Suppressor macrophage treated with lipopolysaccharide for 1 hour (primary cell): ENCODE measurements around the gene NADSYN1.
"Not testable (repeated sequence)": the region's sequence is repeated elsewhere in the genome, so short reads cannot be mapped to it uniquely, and the experiment has no call there.

Experiments
- DNase-seq, 3 donors: peaks; one replicate each; pipeline ENCODE4 v3.0.0-alpha.2; 2020 to 2022

Gene NADSYN1

DNA sequence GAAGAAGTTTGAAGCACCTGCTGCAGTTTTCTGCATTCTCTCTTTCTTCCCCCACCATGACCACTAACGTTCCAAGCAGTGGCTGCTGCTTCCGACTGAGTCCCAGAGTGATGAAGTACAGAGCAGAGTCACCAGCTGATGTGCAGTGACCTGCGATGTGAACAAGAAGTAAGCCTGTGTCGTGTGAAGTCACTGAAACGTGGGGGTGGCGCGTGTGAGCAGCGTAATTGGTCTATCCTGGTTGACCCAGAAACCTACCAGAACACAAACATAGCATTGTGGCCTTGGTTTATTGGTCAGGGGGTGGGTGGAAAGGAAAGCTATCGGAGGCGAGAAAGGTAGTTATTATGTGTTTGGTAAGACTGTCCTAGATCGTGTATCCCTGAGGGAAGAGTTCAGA lies 77.6 kb downstream of the NADSYN1 start:
- no peak for DNase-seq

DNA sequence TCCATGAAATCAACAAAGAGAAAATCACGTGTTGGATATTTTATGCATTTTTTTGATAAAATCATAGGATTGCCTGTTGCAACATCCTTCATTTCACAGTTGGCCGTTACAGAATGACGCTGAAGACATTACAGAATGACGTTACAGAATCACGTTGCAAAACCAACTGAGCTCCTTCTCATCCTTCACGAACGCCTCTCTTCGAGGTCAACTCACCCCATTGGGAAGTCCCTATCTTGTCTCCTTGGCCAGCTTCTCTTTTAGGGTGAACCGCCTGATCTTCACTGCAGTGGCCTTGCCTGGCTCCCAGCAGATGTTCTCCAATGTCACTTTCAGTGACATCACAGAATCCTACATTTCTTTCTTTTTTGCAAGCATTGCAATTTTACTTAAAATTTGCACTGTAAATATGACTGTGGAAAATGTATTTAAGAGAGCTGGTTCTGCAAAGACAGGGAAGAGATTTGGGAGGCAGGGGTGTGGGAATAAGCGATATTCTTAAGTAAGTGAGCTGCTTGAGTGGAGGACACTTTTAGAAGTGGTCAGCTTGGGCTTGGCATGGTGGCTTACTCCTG lies 79.1 kb downstream of the NADSYN1 start:
- DNase-seq = peak; percentile 46 to 93 (median 74)

DNA sequence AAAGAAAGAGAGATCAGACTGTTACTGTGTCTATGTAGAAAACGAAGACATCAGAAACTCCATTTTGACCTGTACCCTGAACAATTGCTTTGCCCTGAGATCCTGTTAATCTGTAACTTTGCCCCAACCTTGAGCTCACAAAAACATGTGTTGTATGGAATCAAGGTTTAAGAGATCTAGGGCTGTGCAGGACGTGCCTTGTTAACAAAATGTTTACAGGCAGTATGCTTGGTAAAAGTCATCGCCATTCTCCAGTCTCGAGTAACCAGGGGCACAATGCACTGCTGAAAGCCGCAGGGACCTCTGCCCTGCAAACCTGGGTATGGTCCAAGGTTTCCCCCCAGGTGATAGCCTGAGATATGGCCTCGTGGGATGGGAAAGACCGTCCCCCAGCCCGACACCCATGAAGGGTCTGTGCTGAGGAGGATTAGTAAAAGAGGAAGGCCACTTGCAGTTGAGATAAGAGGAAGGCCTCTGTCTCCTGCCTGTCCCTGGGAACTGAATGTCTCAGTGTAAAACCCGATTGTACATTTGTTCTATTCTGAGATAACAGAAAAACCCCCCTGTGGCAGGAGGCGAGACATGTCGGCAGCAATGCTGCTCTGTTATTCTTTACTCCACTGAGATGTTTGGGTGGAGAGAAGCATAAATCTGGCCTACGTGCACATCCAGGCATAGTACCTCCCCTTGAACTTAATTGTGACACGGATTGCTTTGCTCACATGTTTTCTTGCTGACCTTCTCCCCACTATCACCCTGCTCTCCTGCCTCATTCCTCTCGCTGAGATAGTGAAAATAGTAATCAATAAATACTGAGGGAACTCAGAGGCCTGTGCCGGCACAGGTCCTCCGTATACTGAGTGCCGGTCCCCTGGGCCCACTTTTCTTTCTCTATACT lies 82.0 kb downstream of the NADSYN1 start:
- DNase-seq = not testable (repeated sequence)

DNA sequence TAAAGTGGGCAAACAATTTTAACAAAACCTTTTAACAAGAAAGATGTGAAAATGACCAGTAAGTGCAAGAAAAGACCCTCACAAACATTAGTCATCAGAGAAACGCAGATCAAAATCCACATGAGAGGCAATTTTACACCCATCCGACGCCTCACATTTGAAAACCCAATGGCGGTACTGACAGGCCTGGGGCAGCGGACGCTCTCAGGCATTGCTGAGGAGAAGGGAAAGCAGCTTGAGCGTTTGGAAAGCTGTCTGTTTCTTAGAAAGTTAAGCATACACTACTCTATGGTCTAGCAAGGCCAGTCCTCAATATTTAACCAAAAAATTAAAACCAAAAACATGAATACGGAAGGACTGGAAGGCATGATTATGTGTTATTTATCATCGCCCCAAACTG lies 82.8 kb downstream of the NADSYN1 start:
- DNase-seq = no peak

DNA sequence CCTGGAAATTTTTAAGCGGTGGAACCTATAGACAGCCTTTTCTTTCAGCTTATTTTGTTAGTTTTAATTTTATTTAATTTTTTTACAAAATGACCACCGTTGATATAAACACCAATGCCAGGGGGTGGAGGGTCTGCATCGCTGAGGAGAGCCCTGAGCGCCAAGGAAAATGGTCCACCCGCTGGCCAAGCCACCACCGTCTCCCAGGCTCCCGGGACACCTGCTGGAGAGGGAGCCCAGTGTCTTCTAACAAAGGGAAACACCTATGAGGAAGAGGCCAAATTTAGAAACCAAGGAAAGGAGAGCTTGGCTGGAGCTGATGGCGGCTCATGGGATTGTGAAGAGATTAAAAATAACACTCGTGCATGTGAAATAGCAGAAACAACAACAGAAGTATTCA lies 84.5 kb downstream of the NADSYN1 start:
- no peak for DNase-seq

DNA sequence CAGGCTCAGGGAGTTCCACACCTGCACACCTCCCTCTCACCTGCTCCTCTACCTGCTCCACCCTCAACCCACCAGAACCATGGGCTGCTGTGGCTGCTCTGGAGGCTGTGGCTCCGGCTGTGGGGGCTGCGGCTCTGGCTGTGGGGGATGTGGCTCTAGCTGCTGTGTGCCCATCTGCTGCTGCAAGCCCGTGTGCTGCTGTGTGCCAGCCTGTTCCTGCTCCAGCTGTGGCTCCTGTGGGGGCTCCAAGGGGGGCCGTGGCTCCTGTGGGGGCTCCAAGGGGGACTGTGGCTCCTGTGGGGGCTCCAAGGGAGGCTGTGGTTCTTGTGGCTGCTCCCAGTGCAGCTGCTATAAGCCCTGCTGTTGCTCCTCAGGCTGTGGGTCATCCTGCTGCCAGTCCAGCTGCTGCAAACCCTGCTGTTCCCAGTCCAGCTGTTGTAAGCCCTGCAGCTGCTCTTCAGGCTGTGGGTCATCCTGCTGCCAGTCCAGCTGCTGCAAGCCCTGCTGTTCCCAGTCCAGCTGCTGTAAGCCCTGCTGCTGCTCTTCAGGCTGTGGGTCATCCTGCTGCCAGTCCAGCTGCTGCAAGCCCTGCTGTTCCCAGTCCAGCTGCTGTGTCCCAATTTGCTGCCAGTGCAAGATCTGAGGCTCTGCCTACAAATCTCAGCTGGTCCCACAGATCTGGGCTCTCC lies 85.1 kb downstream of the NADSYN1 start, which contains the start of gene KRTAP5-8:
Gene KRTAP5-8, plus strand, starts transcription at position 49 of the 689 bp plus-strand sequence. Its CDS starts 31 bp downstream, at position 80.
- DNase-seq = not testable (repeated sequence)

DNA sequence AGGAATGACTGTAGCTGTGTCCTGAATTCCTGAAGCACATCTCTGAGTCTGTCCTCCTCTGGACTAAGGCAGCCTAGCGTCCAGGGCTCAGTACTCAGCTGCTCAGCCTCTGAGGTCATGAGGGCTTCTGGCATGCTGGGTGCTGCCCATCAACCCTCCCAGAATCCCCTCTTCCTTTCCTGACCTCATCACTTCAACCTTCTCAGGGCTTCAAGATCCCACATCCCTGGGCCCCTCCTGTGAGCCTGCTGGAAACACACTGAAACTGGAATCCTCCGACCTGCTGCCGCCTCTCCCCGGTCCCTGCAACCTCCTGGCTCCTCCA lies 85.6 kb downstream of the NADSYN1 start:
- no peak for DNase-seq

DNA sequence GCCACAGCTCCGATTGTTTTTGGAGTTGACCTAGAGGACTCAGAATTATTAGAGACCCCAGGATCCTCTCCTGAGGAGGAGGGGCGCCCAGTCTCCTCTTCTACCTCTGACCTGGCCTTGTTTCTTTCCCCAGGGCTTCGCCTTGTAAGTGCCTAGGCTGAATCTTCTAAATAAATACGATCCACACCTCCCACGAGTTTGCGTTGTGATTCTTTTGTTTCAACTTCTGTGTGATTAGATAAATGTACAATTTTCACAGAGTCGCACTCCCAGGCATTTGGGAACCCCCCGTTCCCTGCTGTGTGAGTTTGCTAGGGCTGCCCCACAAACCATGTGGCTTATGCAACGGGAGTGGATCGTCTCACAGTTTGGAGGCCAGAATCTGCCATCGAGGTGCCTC lies 86.0 kb downstream of the NADSYN1 start:
- no peak for DNase-seq

DNA sequence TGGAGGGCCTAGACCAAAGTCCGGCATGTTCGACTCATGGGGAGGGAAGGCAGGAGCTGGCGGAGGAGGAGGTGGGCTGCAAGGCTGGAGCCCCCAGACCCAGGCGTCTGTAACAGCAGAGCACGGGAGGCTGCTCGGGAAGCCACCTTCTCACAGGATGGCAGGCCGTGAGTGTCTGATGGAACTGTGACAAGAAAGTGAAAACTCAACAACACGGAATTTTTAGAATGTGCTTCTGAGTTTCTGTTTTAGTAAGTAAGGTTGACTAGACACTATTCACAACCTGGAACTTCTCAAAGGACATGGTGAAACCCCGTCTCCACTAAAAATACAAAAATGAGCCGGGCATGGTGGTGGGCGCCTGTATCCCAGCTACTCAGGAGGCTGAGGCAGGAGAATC lies 87.0 kb downstream of the NADSYN1 start:
- DNase-seq = not testable (repeated sequence)

DNA sequence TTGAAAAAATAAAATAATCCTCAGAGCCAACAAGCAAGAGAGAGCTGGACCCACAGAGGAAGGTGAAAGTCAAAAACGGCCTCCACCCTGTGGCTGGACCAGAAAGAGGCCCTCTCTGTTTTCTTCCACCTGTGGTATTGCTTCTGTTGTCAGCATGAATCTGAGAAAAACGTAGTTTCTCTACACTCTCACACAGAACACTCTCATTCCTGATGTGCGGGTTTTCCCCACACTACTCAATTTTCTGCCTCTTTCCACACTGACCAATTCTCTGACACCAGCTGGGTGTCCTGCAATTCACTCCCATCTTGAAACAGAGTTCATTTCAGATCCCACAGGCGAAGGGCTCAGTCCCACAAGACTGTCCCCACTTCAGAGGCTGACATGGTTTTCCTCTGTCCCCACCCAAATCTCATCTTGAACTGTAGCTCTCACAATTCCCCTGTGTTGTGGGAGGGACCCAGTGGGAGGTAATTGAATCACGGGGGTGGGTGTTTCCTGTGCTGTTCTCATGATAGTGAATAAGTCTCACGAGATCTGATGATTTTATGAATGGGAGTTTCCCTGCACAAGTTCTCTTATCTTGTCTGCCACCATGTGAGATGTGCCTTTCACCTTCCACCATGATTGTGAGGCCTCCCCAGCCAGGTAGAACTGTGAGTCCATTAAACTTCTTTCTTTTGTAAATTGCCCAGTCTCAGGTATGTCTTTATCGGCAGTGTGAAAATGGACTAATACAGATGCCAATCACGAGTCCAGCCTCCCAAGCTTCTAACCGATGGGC lies 87.7 kb downstream of the NADSYN1 start:
- DNase-seq = peak; percentile 17 to 36 (median 29)

DNA sequence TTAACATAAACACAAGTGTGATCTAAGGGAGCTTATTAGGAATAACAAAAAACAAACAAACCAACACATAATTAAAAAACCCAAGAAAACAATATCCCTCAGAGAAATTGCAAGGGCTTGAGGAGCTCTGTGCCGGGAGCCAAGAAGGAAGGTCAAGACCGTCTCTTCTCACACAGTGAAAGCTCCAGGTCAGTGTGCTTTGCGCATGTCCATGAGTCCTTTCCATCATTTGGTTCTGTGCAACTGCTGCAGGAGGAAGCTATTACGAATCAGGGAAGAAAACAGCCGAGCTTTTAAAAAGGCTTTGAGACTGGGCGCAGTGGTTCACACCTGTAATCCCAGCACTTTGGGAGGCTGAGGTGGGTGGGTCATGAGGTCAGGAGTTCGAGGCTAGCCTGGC lies 89.4 kb downstream of the NADSYN1 start:
- no peak for DNase-seq

DNA sequence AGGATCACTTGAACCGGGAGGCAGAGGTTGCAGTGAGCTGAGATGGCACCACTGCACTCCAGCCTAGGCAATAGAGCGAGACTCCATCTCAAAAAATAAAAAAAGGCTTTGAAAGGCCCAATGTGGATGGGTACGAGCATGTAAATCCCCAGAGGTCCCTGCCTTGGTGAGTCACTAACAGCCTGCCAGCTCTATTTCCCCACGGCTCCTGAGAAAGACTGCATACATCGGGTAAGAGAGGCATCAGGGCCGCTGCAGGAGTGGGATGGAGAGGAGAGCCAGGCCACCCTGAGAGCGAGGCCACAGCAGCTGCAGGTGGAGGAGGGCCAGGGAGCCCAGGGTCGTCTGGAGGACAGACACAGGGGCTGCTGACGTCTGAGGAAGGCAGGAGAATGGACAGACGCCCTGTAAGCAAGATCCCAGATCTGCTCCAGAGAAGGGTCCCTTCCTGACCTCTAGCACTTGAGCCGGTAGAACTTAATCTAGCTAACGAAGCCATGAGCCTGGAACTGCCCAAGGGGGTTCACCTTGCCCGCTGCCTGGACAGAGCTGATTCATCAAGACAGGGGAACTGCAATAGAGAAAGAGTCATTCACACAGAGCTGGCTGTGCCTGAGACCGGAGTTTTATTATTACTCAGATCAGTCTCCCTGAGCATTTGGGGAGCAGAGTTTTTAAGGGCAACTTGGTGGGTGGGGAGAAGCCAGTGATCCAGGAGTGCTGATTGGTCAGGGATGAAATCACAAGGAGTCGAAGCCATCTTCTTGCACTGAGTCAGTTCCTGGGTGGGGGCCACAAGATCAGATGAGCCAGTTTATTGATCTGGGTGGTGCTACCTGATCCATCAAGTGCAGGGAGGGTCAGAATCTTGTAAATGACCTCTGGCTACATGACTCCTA lies 90.1 kb downstream of the NADSYN1 start:
- peak; percentile 85 to 88 (median 87) for DNase-seq

DNA sequence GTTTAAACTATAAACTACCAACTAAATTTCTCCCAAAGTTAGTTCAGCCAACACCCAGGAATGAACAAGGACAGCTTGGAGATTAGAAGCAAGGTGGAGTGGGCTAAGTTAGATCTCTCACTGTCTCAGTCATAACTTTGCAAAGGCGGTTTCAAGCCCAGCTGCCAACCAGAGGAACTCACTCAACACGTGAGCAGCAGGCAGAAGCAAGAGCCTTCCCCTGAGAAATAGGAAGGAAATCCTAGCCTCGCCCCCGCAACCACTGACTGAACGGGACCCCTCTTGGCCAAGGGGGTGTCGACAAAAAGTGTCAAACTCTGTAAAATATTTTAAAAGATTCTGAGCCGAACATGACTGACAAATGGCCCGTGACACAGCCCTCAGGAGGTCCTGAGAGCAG lies 90.9 kb downstream of the NADSYN1 start:
- DNase-seq = peak; percentile 68 to 87 (median 76)

DNA sequence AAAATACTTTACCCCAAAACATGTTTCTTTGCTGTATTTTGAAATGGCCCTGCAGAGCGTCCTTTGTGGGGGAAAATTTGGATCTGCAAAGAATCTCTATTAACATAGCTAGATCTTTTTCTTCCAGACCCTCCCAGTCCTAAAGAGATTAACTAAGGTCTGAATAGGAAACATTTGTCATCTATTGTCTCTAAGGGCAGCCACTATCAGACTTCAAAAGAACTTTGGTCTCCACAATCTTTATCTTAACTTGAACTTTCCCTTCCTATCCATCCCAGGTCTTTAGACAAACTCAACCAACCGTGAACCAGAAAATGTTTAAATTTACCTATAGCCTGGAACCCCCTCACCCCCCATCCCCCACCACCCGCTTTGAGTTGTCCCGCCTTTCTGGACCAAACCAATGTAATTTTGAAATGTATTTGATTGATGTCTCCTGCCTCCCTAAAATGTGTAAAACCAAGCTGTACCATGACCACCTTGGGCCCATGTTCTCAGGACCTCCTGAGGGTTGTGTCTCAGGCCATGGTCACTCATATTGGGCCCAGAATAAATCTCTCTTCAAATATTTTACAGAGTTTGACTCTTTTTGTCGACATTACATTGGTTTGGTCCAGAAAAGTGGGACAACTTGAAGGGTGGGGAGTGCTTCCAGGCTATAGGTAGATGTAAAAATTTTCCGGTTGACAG lies 91.7 kb downstream of the NADSYN1 start:
- no peak for DNase-seq

DNA sequence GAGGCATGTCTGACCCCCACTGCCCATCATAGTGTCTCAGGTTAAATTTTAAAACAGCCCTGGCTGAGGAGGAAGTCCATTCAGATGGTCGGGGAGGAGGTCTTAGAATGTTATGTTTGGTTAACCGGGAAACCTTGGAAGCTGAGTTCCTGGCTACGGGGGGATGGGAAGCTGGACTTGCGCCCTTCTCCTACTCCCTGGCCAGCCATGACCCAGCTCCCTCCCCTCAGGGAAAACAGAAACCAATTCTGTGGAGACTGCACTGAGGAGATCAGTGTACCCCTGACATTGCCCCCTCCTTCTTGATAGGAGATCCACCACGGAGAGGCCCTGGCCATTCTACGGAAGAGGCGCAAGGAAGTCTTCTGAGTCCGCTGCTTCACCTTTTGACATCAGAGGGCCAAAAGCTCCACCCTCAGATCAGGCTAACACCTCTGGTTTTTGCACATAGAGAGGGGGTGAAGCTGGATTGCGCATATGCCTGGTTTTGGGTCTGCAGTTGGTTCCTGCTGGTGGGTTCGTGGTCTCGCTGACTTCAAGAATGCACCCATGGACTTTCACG lies 92.5 kb downstream of the NADSYN1 start:
- DNase-seq = no peak

DNA sequence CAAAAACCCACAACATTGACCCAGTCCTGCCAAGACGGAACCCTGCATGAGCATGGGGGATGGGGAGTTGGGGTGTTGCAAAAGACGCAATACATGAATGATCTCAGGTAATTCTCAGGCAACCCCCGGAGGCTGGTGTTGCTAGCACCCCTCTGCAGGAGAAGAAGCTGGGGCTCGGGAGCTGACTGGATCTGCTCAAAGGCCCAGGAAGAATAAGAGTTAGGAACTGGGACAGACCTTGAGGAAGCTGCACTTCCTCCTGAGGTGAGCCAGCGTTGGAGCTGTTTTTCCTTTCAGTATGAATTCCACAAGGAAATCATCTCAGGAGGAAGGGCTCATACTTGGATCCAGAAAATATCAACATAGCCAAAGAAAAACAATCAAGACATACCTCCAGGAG lies 95.1 kb downstream of the NADSYN1 start, which contains the start of gene KRTAP5-9:
Gene KRTAP5-9, plus strand, starts transcription at position 301 of the 400 bp plus-strand sequence. CDS start 238 bp downstream, outside the sequence.
- no peak for DNase-seq

DNA sequence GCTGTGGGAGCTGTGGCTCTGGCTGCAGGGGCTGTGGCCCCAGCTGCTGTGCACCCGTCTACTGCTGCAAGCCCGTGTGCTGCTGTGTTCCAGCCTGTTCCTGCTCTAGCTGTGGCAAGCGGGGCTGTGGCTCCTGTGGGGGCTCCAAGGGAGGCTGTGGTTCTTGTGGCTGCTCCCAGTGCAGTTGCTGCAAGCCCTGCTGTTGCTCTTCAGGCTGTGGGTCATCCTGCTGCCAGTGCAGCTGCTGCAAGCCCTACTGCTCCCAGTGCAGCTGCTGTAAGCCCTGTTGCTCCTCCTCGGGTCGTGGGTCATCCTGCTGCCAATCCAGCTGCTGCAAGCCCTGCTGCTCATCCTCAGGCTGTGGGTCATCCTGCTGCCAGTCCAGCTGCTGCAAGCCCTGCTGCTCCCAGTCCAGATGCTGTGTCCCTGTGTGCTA lies 95.7 kb downstream of the NADSYN1 start:
- DNase-seq = no peak
